ENCODE measurements around the gene PSD2.

DNA sequence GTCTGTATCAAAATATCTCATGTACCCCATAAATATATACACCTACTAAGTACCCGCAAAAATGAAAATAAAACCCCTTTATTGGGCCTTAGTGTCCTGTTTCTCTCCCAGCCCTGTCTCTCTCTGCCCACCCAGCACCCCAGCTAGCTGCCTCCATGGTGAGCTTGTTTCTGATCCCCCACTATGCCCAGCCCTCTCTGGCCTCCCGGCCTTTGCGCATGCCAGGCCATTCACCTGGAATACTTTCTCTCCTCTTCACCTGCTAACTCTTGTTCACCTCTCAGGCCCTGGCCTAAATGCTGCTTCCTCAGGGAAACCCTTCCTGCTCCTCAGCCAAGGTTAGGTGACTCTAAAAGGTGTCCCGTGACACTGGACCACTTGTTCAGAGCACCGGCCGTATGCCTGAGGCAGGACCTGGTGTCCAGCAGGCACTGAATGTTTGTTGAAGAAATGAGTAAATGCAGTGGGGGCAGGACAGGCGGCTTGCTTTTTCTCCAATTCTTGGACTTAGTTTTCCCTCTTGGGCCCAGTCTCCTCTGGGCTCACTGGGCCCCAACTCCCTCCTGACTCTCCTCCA is 58.5 kb downstream of the PSD2 start:
- TF ChIP-seq POLR2A (IDR thresholded peaks at IDR 0.05): no peak
- TF ChIP-seq, protein P1, sequence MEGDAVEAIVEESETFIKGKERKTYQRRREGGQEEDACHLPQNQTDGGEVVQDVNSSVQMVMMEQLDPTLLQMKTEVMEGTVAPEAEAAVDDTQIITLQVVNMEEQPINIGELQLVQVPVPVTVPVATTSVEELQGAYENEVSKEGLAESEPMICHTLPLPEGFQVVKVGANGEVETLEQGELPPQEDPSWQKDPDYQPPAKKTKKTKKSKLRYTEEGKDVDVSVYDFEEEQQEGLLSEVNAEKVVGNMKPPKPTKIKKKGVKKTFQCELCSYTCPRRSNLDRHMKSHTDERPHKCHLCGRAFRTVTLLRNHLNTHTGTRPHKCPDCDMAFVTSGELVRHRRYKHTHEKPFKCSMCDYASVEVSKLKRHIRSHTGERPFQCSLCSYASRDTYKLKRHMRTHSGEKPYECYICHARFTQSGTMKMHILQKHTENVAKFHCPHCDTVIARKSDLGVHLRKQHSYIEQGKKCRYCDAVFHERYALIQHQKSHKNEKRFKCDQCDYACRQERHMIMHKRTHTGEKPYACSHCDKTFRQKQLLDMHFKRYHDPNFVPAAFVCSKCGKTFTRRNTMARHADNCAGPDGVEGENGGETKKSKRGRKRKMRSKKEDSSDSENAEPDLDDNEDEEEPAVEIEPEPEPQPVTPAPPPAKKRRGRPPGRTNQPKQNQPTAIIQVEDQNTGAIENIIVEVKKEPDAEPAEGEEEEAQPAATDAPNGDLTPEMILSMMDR (IDR thresholded peaks at IDR 0.05): no peak
- no peak for TF ChIP-seq POLR2AphosphoS5 (IDR thresholded peaks at IDR 0.05)

Measured in sigmoid colon (tissue), 4 donors.